Natural killer cell (primary cell): ENCODE results near the gene ZNF606. TPM values are rescaled to one million over a fixed set of nuclear protein-coding genes. Genes with fewer than 3 reads are reported as not detected.
A peak's percentile ranks its signal among the peaks of the same experiment; 100 is the strongest.

Source experiments
- ATAC-seq, 3 donors: fragments of 150-1000 bp in 2 of 3; fragments of 200-7000 bp in 1 of 3; cut with Tn5 transposase; 1 replicate in 1 of 3; 2 replicates in 2 of 3; pipeline ENCODE4 v1.10.0; 2021; ENCODE audit warnings: mild to moderate bottlenecking in 2 of 3, moderate library complexity in 2 of 3
- DNase-seq, 2 donors: peaks; one replicate each; pipeline versions ENCODE4 v3.0.0 to v3.0.0-alpha.2; 2013 to 2021; ENCODE audit warnings: mixed read lengths in 1 of 2
- H3K27ac ChIP-seq: one replicate; pipeline ENCODE4 v1.5.1; 2013; ENCODE audit warnings: mild to moderate bottlenecking, low read length
- H3K27me3 ChIP-seq: one replicate; pipeline ENCODE4 v1.6.1; 2013; ENCODE audit warnings: low read length; ENCODE audit not compliant: control insufficient read depth, insufficient read depth
- H3K36me3 ChIP-seq: one replicate; pipeline ENCODE4 v1.6.1; 2013; ENCODE audit warnings: low read length; ENCODE audit not compliant: control insufficient read depth, insufficient read depth
- H3K4me1 ChIP-seq: one replicate; pipeline ENCODE4 v1.6.1; 2013; ENCODE audit warnings: low read length; ENCODE audit not compliant: control insufficient read depth, insufficient read depth
- H3K4me3 ChIP-seq: one replicate; pipeline ENCODE4 v1.5.1; 2013; ENCODE audit warnings: low read length
- H3K9me3 ChIP-seq: one replicate; pipeline ENCODE4 v1.6.1; 2013; ENCODE audit warnings: low read length; ENCODE audit not compliant: control insufficient read depth, insufficient read depth
- H3K27ac Mint-ChIP-seq, 2 donors: one replicate each; pipeline ENCODE4 v1.8.0; 2022; ENCODE audit warnings: mild to moderate bottlenecking in 2 of 2, mixed read lengths in 2 of 2, moderate library complexity in 1 of 2
- H3K27me3 Mint-ChIP-seq, 2 donors: one replicate each; pipeline ENCODE4 v1.8.0; 2022; ENCODE audit warnings: low read depth in 2 of 2, mixed read lengths in 2 of 2
- H3K36me3 Mint-ChIP-seq: one replicate; pipeline ENCODE4 v1.8.0; 2022; ENCODE audit warnings: mixed read lengths
- H3K4me1 Mint-ChIP-seq, 2 donors: one replicate each; pipeline ENCODE4 v1.8.0; 2022; ENCODE audit warnings: mixed read lengths in 2 of 2
- H3K4me3 Mint-ChIP-seq: one replicate; pipeline ENCODE4 v1.8.0; 2022; ENCODE audit warnings: mild to moderate bottlenecking, moderate library complexity, mixed read lengths
- H3K9me3 Mint-ChIP-seq, 2 donors: one replicate each; pipeline ENCODE4 v1.8.0; 2022; ENCODE audit warnings: mixed read lengths in 2 of 2
- CTCF ChIP-seq: fragments of 200-600 bp; IDR thresholded peaks from one replicate; pipeline ENCODE4 v1.8.0; 2022; ENCODE audit warnings: antibody characterized with exemption
- WGBS: methylation state at CpG from one replicate; pipeline ENCODE4 v1.1.7; 2013; ENCODE audit warnings: missing lambda C conversion rate; ENCODE audit not compliant: insufficient coverage; 5-methylcytosine and 5-hydroxymethylcytosine counted together
- intact Hi-C: fragments of 100-400 bp; cut with micrococcal nuclease; formaldehyde crosslinking; loops from one replicate; pipeline ENCODE4 v1.14.2; 2022
- total RNA-seq, 4 donors: library from RNA; stranded (reverse); fragments of 120-200 nt in 1 of 4; gene quantifications; one replicate each; pipeline versions ENCODE4 v1.2.3 to v1.2.4, GENCODE V29; 2013 to 2022

Gene ZNF606
- total RNA-seq, 3 donors from 2014 or later (not counting 1 experiment from before 2014, with no cell fraction given): 8.9 to 13.5 (median 12.5) TPM

- H3K27me3 ChIP-seq: no peaks in the 10 kb centered on the region
- intact Hi-C loops: no loop called here
- peaks cover 0 to 9% of the 10 kb centered on the region in 2 donors for H3K4me1 Mint-ChIP-seq
- H3K27me3 Mint-ChIP-seq: peaks cover 23 to 26% of the 10 kb centered on the region in 2 donors
- H3K27ac ChIP-seq: no peak overlapping the region
- H3K9me3 Mint-ChIP-seq: peaks cover 6 to 11% of the 10 kb centered on the region in 2 donors
- WGBS: 49% methylated on average over 44 of the region's 44 CpGs
- H3K4me1 ChIP-seq: peaks cover 6% of the 10 kb centered on the region
- DNase-seq (no peak), ATAC-seq (no peak)
- H3K4me3 ChIP-seq: no peak overlapping the region
- H3K27ac Mint-ChIP-seq: peak overlapping the region in 1 of 2 donors; percentile 38
- H3K36me3 Mint-ChIP-seq: peaks cover 30% of the 10 kb centered on the region
- H3K9me3 ChIP-seq: peaks cover 42% of the 10 kb centered on the region
- no peak for TF ChIP-seq CTCF
- no peak overlapping the region for H3K4me3 Mint-ChIP-seq
- no peaks in the 10 kb centered on the region for H3K36me3 ChIP-seq
Measured at GRCh38 chr19:58037927-58038687, 35.5 kb upstream of the ZNF606 start.

GRCh38 chr19:58035863-58036262 lies 33.2 kb upstream of the ZNF606 start:
- H3K9me3 ChIP-seq: peaks cover 29% of the 10 kb centered on the region
- no peak overlapping the region for H3K27ac ChIP-seq
- Mint-ChIP-seq H3K27ac (no peak overlapping the region), H3K9me3 (peaks cover 6 to 11% of the 10 kb centered on the region in 2 donors), H3K36me3 (peaks cover 24% of the 10 kb centered on the region), H3K27me3 (peaks cover 26 to 27% of the 10 kb centered on the region in 2 donors), H3K4me1 (peaks cover 0 to 9% of the 10 kb centered on the region in 2 donors), H3K4me3 (no peak overlapping the region)
- H3K27me3 ChIP-seq: no peaks in the 10 kb centered on the region
- DNase-seq: no peak
- 83% methylated on average over 8 of the region's 8 CpGs for WGBS
- no peak overlapping the region for H3K4me3 ChIP-seq
- no peaks in the 10 kb centered on the region for H3K36me3 ChIP-seq
- ATAC-seq: no peak
- peaks cover 6% of the 10 kb centered on the region for H3K4me1 ChIP-seq
- no peak for TF ChIP-seq CTCF
- intact Hi-C loops: no loop called here

GRCh38 chr19:58034477-58034793 lies 31.8 kb upstream of the ZNF606 start:
- Histone ChIP-seq H3K27ac (no peak overlapping the region), H3K9me3 (peaks cover 17% of the 10 kb centered on the region), H3K36me3 (no peaks in the 10 kb centered on the region), H3K4me1 (peaks cover 6% of the 10 kb centered on the region), H3K4me3 (no peak overlapping the region), H3K27me3 (no peaks in the 10 kb centered on the region)
- ATAC-seq (no peak), DNase-seq (no peak)
- no peak for TF ChIP-seq CTCF
- peaks cover 0 to 9% of the 10 kb centered on the region in 2 donors for H3K4me1 Mint-ChIP-seq
- H3K9me3 Mint-ChIP-seq: peaks cover 6 to 11% of the 10 kb centered on the region in 2 donors
- peak overlapping the region in 1 of 2 donors; percentile 73 for H3K27ac Mint-ChIP-seq
- H3K27me3 Mint-ChIP-seq: peaks cover 26 to 27% of the 10 kb centered on the region in 2 donors
- no peak overlapping the region for H3K4me3 Mint-ChIP-seq
- WGBS: 14% methylated on average over 18 of the region's 20 CpGs
- intact Hi-C loops: no loop called here
- H3K36me3 Mint-ChIP-seq: peaks cover 24% of the 10 kb centered on the region
